Activated naive CD8-positive, alpha-beta T cell treated with anti-CD3 and anti-CD28 coated beads for 36 hours (primary cell): ENCODE data around the gene IGFBP1. TPM values are rescaled to one million over a fixed set of nuclear protein-coding genes. Genes with fewer than 3 reads are reported as not detected.

Experiments used
- DNase-seq: peaks from one replicate; pipeline ENCODE4 v3.0.0; 2021
- H3K27ac Mint-ChIP-seq: one replicate; pipeline ENCODE4 v1.8.0; 2022; ENCODE audit warnings: mild to moderate bottlenecking, moderate library complexity, mixed read lengths
- H3K27me3 Mint-ChIP-seq: one replicate; pipeline ENCODE4 v1.8.0; 2022; ENCODE audit warnings: mild to moderate bottlenecking, mixed read lengths
- H3K36me3 Mint-ChIP-seq: one replicate; pipeline ENCODE4 v1.8.0; 2021; ENCODE audit warnings: mild to moderate bottlenecking, mixed read lengths
- H3K4me1 Mint-ChIP-seq: one replicate; pipeline ENCODE4 v1.8.0; 2021; ENCODE audit warnings: mixed read lengths
- H3K4me3 Mint-ChIP-seq: one replicate; pipeline ENCODE4 v1.8.0; 2022; ENCODE audit warnings: mild to moderate bottlenecking, moderate library complexity, mixed read lengths
- H3K9me3 Mint-ChIP-seq: one replicate; pipeline ENCODE4 v1.8.0; 2022; ENCODE audit warnings: mixed read lengths
- total RNA-seq, 2 experiments: library from RNA; stranded (reverse); gene quantifications; one replicate each; pipeline ENCODE4 v1.2.3, GENCODE V29; 2021

The IGFBP1 gene
- total RNA-seq, 2 experiments from 2014 or later = not detected

DNA sequence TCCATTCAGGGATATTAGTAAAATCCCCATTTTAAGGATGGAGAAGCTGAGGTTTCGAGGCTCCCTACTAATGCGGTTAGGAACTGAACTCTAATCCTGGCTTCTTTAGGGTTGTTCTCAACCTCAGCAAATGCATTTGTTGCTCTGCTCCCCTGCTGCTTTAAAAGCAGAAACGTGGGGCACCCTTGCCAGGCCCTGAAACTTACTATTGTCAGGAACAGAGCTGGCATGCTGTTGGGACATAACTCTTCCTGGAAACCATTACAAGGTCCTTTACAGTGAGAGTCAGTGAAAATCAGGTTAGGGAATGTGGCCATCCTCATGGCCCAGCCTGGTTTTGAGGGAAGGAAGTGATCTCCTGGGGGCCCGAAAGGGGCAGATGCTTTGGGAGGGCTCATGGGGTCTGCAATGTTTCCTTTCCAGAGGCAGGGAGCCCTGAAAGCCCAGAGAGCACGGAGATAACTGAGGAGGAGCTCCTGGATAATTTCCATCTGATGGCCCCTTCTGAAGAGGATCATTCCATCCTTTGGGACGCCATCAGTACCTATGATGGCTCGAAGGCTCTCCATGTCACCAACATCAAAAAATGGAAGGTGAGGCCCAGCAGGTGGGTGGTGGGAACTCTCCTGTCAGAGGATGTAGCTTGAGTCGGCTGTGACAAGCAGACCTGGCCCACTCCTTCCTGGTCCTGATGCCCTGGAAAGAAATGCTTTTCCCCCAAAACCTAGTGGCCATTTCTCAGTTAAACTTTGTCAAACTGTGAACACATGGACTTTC is 2.0 kb downstream of the IGFBP1 start:
- no peaks in the 10 kb centered on the region for H3K4me1 Mint-ChIP-seq
- H3K27me3 Mint-ChIP-seq = peaks cover 69% of the 10 kb centered on the region
- no peak overlapping the region for H3K4me3 Mint-ChIP-seq
- DNase-seq = no peak
- H3K36me3 Mint-ChIP-seq = no peaks in the 10 kb centered on the region
- no peaks in the 10 kb centered on the region for H3K9me3 Mint-ChIP-seq
- H3K27ac Mint-ChIP-seq = no peak overlapping the region

DNA sequence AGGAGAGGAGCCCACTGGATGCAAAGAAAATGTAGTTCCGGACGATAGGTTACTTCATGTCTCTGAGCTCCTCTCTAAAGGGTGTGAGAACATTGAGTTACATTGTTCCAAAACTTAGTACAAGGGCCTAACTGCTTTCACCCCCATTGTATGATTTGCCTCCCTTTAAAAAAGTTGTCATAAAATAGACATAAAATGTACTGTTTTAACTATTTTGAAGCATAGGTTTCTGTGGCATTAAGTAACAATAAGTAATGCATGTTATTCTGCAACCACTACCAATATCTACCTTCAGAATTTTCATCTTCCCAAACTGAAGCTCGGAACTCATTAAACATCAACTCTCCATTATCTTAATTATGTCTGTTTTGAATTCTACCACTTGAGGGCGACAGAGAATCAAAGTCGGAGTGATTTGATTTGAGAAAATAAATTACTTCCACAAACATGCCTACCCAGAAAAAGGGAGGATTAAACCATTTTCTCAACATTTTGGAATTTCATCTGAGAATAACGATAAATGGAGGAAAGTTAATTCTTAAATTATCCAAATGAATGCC is 2.7 kb downstream of the IGFBP1 start:
- no peaks in the 10 kb centered on the region for H3K4me1 Mint-ChIP-seq
- H3K27me3 Mint-ChIP-seq = peaks cover 69% of the 10 kb centered on the region
- no peaks in the 10 kb centered on the region for H3K9me3 Mint-ChIP-seq
- H3K27ac Mint-ChIP-seq = no peak overlapping the region
- DNase-seq = no peak
- no peaks in the 10 kb centered on the region for H3K36me3 Mint-ChIP-seq
- H3K4me3 Mint-ChIP-seq = no peak overlapping the region

DNA sequence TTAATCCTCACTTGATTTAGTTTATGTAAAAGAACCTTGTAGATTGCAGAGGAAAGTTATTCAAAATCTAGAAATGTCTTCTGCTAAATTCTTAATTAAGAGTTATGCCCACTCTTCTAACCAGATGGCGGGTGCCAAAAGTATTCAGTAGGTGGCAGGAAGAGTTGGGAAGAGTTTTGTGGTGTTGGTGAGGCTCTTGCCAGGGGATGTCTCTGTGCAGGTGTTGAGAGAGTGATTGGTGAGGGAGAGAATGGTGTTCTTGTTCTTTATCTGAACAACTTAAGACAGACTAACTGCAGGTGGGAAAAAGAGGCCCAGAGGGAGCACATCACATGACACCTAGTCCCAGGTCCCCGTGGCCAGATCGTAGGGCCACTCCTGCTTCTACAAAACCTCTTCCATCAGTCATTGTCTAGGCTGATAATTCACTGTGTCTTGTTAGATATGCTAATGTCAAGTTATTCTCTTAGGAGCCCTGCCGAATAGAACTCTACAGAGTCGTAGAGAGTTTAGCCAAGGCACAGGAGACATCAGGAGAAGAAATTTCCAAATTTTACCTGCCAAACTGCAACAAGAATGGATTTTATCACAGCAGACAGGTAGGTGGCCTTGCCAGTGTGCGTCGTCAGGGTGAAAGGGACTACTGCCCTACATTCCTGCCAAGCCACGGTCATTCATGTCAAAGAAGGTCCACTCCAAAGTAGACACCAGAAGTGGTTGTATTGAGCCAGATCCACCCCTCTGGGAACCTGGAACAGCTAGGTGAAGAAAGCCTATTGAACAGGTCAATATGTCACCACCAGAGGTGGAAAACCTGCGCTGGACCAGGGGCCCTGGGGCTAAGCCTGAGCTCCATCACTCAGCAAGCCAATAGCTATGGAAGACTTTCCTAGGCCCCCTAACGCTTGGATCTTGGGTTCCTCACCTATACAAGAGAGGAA is 3.4 kb downstream of the IGFBP1 start:
- no peak overlapping the region for H3K4me3 Mint-ChIP-seq
- no peaks in the 10 kb centered on the region for H3K36me3 Mint-ChIP-seq
- peaks cover 69% of the 10 kb centered on the region for H3K27me3 Mint-ChIP-seq
- H3K4me1 Mint-ChIP-seq = no peaks in the 10 kb centered on the region
- H3K27ac Mint-ChIP-seq = no peak overlapping the region
- DNase-seq = no peak
- no peaks in the 10 kb centered on the region for H3K9me3 Mint-ChIP-seq

DNA sequence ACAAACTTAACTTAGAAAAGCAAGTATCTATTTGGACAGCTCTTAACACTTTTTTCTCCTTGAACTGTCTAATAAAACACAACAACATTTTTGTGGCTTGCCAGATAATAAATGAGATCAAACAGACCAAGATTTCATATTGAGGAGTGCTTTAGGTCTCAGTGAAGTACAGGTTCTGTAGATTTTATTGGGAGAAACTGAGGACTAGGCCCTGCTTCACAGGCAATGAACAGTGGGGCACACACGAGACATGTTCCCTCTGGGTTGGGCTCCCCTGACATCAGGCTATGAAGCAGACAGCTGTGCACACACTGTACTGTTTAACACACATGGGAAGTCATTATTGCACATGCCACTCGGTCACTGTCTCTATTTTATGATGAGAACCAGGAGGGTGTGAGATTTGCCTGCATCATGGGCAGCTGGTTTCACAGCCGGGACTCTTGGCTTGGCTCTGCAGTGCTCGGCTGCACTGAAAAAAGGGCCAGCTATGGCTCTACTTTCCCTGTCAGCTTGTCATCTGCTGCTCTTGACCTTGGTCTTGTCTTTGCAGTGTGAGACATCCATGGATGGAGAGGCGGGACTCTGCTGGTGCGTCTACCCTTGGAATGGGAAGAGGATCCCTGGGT is 4.2 kb downstream of the IGFBP1 start:
- peaks cover 63% of the 10 kb centered on the region for H3K27me3 Mint-ChIP-seq

DNA sequence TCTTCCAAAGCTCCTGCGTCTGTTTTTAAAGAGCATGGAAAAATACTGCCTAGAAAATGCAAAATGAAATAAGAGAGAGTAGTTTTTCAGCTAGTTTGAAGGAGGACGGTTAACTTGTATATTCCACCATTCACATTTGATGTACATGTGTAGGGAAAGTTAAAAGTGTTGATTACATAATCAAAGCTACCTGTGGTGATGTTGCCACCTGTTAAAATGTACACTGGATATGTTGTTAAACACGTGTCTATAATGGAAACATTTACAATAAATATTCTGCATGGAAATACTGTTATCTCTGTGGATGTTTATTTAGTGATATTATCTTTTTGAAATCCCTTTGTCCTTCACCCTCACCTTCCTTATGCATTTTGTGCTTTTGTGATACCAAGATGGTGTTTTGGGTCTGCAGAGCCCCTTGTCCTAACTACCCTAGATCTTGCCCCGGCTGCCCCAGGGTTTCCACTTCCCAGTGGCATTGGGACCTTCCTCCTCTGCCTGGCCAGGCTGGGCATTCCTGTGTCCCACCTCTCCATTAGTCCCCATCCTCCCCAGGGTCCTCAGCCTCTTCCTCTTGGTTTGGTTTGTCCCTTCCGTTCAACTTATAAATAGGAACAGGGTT is 5.2 kb downstream of the IGFBP1 start:
- no peak overlapping the region for H3K27ac Mint-ChIP-seq
- no peaks in the 10 kb centered on the region for H3K36me3 Mint-ChIP-seq
- no peak for DNase-seq
- H3K4me1 Mint-ChIP-seq = no peaks in the 10 kb centered on the region
- H3K27me3 Mint-ChIP-seq = peaks cover 61% of the 10 kb centered on the region
- H3K9me3 Mint-ChIP-seq = no peaks in the 10 kb centered on the region
- no peak overlapping the region for H3K4me3 Mint-ChIP-seq

More for the DNA sequence above, 4.2 kb downstream of the IGFBP1 start:
- Mint-ChIP-seq H3K4me3 (no peak overlapping the region), H3K27ac (no peak overlapping the region), H3K4me1 (no peaks in the 10 kb centered on the region), H3K9me3 (no peaks in the 10 kb centered on the region), H3K36me3 (no peaks in the 10 kb centered on the region)
- DNase-seq = no peak

DNA sequence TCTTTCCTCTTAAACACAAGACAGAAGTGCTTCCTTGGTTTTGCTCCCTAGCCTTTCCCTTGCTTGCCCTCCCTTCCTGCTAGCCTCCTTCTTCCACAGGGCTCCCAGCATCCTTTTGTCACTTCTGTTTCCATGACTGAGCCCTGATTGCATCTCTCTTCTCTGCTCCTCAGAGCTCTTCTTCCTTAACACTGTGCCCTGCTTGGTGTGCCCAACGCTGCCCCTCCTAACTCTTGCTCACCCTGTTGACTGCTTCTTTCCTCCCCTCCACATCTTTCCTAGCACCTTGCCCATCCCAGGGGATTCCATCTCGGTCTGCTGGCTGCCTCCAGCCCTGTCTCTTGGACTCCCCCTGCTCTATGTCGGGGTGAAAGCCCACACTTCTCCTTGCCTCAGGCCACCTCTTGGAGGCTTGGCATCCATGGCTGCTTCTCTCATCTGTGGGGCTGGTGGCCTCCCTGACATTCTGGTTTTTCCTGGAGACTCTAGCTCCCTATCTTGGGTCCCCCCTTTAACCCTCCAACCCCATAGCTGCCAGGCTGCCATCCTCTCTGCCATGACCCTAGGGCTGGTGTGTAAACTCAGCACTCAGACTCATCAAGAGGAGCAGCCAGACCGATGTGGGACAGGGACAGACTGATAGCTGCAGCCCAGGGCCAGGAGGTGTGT is 5.8 kb downstream of the IGFBP1 start:
- Mint-ChIP-seq H3K36me3 (no peaks in the 10 kb centered on the region), H3K27me3 (peaks cover 57% of the 10 kb centered on the region), H3K9me3 (no peaks in the 10 kb centered on the region), H3K4me3 (no peak overlapping the region), H3K27ac (no peak overlapping the region), H3K4me1 (no peaks in the 10 kb centered on the region)
- no peak for DNase-seq

DNA sequence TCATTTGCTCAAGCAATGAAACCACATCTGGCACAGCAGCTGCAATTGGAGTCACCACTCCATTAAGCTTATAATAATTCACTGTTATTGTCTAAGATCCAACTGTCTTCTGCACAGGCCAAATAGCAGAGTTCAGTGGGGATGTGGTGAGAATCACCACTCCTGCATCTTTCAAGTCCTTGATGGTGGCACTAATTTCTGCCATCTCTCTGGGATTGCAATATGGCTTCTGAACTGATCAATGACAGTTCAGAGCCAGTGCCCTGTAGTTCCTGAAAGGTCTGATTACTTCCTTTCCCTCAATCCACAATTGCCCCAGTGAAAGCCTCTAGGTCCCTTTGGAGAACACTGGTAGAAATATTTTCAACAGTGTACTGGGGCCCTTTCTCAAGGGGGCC is 6.4 kb downstream of the IGFBP1 start:
- Mint-ChIP-seq H3K9me3 (no peaks in the 10 kb centered on the region), H3K27ac (no peak overlapping the region), H3K27me3 (peaks cover 52% of the 10 kb centered on the region), H3K36me3 (no peaks in the 10 kb centered on the region), H3K4me1 (no peaks in the 10 kb centered on the region), H3K4me3 (no peak overlapping the region)
- no peak for DNase-seq

DNA sequence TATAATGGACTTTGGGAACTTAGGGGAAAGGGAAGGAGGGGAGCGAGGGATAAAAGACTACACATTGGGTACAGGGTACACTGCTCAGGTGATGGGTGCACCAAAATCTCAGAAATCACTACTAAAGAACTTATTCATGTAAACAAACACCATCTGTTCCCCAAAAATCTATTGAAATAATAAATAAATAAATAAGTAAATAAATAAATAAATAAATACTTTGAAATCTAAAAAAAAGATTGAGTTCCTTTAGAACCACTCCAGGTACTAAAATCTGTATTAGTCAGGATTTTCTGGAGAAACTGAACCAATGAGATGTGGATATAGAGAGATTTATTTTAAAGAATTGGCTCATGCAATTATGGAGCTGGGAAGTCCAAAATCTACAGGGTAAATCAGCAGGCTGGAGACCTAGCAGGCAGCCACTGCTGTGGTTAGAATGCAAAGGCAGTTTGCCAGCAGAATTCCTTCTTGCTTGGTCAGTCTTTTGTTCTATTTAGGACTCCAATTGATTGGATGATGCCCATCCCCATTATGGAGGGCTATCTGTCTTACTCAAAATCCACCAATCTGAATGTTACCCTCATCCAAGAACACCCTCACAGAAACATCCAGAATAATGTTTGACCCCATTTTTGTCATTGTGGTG is 8.9 kb downstream of the IGFBP1 start:
- Mint-ChIP-seq H3K4me1 (no peaks in the 10 kb centered on the region), H3K27me3 (peaks cover 40% of the 10 kb centered on the region), H3K36me3 (no peaks in the 10 kb centered on the region), H3K27ac (no peak overlapping the region), H3K9me3 (no peaks in the 10 kb centered on the region), H3K4me3 (no peak overlapping the region)
- no peak for DNase-seq

DNA sequence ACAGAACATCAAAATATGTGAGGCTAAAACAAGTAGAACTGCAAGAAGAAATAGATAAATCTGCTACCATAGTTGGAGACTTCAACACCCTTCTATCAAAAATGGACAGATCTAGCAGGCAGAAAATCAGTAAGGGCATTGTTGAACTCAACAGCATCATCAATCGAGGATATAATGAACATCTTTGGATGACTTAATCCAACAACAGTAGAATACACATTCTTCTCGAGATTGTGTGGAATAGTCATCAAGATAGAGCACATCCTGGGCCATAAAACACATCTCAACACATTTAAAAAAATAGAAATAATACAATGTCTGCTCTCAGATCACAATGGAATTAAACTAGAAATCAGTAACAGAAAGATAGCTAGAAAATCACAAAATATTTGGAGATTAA is 9.9 kb downstream of the IGFBP1 start:
- H3K4me3 Mint-ChIP-seq = no peak overlapping the region
- no peak for DNase-seq
- peaks cover 4% of the 10 kb centered on the region for H3K9me3 Mint-ChIP-seq
- no peak overlapping the region for H3K27ac Mint-ChIP-seq
- H3K4me1 Mint-ChIP-seq = no peaks in the 10 kb centered on the region
- no peaks in the 10 kb centered on the region for H3K36me3 Mint-ChIP-seq
- peaks cover 34% of the 10 kb centered on the region for H3K27me3 Mint-ChIP-seq

DNA sequence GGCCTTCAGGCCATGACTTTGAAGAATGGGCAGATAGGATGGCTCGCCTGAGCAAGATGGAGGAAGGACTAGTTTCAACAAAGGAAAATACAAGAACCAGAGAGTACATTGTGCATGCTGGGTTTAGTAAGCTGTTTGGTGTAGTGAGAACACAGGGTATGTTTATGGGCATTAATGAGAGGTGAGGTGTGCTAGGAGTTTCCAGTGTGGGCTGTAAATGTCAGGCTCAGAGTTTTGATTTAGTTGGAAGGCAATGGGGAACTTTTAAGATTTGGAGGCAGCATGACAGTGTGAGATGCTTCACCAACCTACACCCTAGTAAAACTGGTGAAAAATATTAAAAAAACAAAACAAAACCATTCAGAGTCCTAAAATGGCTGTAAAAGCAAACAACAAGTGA is 13.3 kb downstream of the IGFBP1 start:
- H3K27me3 Mint-ChIP-seq = peaks cover 11% of the 10 kb centered on the region
- H3K27ac Mint-ChIP-seq = no peak overlapping the region
- no peak for DNase-seq
- no peaks in the 10 kb centered on the region for H3K4me1 Mint-ChIP-seq
- no peak overlapping the region for H3K4me3 Mint-ChIP-seq
- H3K9me3 Mint-ChIP-seq = peaks cover 6% of the 10 kb centered on the region
- H3K36me3 Mint-ChIP-seq = no peaks in the 10 kb centered on the region

DNA sequence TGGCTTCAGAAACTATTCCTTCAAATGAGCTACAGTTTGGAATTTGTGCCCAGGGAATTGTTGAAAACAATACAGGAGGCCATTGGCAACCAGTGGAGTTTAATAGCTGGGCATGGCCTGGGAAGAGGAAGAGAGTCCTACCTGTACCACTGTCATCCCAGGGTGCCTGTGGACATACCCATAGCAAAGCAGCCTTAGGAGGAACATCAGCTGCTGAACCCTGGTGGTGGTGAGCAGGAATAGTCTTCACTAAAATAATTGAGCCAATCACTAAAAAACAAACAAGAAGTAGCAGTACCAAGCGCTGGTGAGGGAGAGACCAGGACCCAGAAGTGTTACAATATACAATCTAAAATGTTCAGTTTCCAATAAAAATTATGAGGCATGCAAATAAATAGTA is 14.5 kb downstream of the IGFBP1 start:
- H3K4me1 Mint-ChIP-seq = no peaks in the 10 kb centered on the region
- no peaks in the 10 kb centered on the region for H3K36me3 Mint-ChIP-seq
- H3K27ac Mint-ChIP-seq = no peak overlapping the region
- no peak for DNase-seq
- no peak overlapping the region for H3K4me3 Mint-ChIP-seq
- peaks cover 6% of the 10 kb centered on the region for H3K9me3 Mint-ChIP-seq
- peaks cover 6% of the 10 kb centered on the region for H3K27me3 Mint-ChIP-seq

DNA sequence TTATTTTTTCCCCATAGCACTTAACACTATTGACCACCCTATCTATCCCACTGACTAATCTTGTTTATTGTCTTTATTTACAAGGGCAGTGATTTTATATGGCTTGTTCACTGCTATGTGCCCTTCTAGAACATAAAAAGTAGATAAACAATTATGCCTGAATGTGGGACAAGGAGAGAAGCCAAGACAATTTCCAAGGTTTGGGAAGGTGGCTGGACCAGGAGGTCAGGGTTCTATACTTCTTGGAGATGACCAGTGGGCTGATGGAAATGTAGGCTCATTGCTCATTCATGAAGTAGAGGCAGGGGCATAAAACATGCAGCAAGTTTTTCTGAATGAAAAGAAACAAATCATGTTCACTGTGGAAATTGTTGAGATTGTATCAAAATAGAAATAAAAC is 21.3 kb downstream of the IGFBP1 start:
- DNase-seq = no peak
- Mint-ChIP-seq H3K27me3 (peaks cover 25% of the 10 kb centered on the region), H3K9me3 (no peaks in the 10 kb centered on the region), H3K36me3 (no peaks in the 10 kb centered on the region), H3K27ac (no peak overlapping the region), H3K4me3 (no peak overlapping the region), H3K4me1 (no peaks in the 10 kb centered on the region)

DNA sequence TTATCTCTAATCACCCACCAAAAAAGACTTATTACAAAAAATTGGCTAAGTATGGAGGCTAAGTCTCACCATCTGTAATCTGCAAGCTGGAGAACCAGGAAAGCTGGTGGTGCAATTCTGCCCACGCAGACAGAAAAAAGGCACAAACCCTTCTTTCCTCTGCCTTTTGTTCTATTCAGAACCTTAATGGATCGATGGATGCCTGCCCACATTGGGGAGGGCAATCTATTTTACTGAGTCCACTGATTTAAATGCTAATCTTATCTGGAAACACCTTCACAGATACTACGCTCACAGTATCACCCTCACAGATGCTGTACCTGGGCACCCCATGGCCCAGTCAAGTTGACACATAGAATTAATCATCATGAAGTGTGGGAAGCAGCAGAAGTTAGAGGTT is 22.6 kb downstream of the IGFBP1 start:
- Mint-ChIP-seq H3K4me1 (peaks cover 2% of the 10 kb centered on the region), H3K36me3 (no peaks in the 10 kb centered on the region), H3K4me3 (no peak overlapping the region), H3K27me3 (peaks cover 27% of the 10 kb centered on the region), H3K9me3 (no peaks in the 10 kb centered on the region), H3K27ac (no peak overlapping the region)
- no peak for DNase-seq

DNA sequence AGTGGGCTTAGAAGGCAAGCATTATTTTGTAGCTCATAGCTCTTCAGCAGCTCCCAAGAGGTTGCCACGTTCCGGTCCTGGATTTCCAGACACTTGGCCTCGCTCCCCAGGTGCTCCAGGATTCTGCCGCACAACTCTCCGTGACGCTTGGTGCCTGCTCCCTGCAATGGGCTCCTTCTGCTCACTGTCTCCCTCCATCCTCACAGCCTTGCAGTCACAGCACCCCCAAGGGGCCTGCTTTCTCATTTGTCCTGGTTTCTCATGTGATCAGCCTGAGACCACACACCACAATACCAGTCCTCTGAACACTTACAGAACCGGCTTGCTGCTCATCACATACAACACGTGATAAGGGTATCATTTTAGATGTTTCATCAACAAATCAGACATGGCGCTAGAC is 23.0 kb downstream of the IGFBP1 start:
- no peaks in the 10 kb centered on the region for H3K36me3 Mint-ChIP-seq
- no peak for DNase-seq
- H3K4me3 Mint-ChIP-seq = no peak overlapping the region
- peaks cover 31% of the 10 kb centered on the region for H3K27me3 Mint-ChIP-seq
- no peaks in the 10 kb centered on the region for H3K9me3 Mint-ChIP-seq
- H3K4me1 Mint-ChIP-seq = peaks cover 3% of the 10 kb centered on the region
- H3K27ac Mint-ChIP-seq = no peak overlapping the region
